Measurements from ENCODE around the gene AKT3.

GRCh38 chr1:243481101-243481500, 368.9 kb downstream of the AKT3 start:
- no peak for TF ChIP-seq EP300 (IDR thresholded peaks at IDR 0.05)
- TF ChIP-seq, protein P1, sequence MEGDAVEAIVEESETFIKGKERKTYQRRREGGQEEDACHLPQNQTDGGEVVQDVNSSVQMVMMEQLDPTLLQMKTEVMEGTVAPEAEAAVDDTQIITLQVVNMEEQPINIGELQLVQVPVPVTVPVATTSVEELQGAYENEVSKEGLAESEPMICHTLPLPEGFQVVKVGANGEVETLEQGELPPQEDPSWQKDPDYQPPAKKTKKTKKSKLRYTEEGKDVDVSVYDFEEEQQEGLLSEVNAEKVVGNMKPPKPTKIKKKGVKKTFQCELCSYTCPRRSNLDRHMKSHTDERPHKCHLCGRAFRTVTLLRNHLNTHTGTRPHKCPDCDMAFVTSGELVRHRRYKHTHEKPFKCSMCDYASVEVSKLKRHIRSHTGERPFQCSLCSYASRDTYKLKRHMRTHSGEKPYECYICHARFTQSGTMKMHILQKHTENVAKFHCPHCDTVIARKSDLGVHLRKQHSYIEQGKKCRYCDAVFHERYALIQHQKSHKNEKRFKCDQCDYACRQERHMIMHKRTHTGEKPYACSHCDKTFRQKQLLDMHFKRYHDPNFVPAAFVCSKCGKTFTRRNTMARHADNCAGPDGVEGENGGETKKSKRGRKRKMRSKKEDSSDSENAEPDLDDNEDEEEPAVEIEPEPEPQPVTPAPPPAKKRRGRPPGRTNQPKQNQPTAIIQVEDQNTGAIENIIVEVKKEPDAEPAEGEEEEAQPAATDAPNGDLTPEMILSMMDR (IDR thresholded peaks at IDR 0.05), result no peak

Measured in upper lobe of left lung (tissue), 4 donors.